GM18511 (cell line): ENCODE results near the gene ZSCAN5B.
A peak's percentile ranks its signal among the peaks of the same experiment; 100 is the strongest.

ENCODE experiments used
- ATAC-seq: cut with Tn5 transposase; IDR thresholded peaks from one replicate; pipeline ENCODE4 v1.9.1; 2021; ENCODE audit warnings: mild to moderate bottlenecking, moderate library complexity; ENCODE audit not compliant: unreplicated experiment

Gene ZSCAN5B

DNA sequence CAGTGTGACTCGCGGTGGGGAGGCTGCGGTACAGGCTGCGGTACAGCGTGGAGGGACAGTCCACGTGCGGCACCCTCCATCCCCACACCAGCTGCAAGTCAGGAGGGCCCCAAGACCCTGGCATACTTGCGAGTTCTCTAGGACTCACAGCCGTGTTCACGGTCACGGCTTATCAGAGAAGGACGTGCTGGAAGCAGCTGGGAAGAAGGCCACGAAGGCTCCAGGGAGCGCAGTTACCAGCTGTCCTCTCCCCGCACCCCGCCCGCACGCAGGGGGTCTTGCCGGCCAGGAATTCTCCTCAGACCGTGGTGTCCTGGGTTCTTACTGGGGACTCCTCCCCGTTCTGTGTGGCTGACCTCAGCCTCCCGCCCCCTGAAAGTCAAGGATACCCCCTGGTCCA is 50.3 kb downstream of the ZSCAN5B start:
- no peak for ATAC-seq

DNA sequence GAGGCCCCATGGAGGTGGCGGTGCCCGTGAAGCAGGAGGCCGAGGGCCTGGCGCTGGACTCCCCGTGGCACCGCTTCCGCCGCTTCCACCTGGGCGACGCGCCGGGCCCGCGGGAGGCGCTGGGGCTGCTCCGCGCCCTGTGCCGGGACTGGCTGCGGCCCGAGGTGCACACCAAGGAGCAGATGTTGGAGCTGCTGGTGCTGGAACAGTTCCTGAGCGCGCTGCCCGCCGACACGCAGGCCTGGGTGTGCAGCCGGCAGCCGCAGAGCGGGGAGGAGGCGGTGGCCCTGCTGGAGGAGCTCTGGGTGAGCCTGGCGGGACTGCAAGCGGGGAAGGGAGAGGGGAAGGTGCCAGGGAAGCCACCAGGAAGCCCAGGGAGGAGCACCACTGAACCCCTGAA is 50.7 kb downstream of the ZSCAN5B start:
- ATAC-seq = no peak

DNA sequence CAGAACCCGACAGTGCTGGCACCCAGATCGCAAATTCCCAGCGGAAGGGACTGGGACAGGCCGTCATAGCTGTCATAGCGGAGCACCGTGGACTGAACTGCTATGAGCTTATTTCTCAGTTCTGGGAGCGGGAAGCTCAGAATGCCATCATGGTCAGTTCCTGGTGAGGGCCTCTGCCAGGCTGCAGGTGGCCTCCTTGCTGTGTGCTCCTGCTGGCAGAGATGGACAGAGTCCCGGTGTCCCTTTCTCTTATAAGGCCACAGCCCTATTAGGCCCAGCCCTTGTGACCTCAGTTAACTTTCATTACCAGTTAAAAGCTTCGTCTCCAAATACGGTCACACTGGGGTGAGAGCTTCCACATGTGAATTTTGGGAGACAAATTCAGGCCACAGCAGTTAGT is 51.9 kb downstream of the ZSCAN5B start:
- ATAC-seq = no peak

DNA sequence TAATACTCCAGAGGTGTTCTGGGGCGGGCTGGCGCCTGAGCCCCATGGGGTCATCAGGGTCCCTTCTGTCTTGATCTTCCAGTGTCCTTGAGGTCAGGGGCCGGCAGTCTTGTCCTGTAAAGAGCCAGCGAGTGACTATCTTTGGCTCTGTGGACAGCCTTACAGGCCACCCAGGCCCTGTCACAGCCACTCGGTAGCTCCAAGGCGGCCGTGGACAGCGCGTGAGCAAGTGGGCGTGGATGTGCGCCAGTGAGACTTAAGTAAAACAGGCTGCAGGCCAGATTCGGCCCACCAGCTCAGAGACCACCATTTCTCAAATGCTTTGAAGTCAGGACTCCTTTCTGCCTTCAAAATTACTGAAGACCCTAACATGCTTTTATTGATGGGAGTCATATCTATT is 52.8 kb downstream of the ZSCAN5B start:
- ATAC-seq = no peak

DNA sequence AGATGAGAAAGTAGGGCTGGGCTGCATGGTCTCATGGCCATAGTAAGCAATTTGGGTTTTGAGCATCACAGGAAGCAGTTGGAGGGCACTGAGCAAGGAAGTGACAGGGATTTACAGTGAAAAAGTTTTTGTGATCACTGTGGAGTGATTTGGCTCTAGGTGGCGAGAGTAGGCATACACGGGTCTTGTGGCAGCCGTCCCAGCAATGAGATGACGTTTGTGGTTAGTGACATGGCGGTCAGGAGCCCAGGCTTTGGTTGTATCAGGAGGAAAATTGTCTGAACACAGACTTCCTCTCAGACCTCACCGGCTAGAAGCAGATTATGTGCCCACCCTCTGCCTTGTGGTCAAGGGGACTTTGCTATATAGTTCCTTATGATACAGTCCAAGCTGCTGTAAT is 53.2 kb downstream of the ZSCAN5B start:
- ATAC-seq = no peak

DNA sequence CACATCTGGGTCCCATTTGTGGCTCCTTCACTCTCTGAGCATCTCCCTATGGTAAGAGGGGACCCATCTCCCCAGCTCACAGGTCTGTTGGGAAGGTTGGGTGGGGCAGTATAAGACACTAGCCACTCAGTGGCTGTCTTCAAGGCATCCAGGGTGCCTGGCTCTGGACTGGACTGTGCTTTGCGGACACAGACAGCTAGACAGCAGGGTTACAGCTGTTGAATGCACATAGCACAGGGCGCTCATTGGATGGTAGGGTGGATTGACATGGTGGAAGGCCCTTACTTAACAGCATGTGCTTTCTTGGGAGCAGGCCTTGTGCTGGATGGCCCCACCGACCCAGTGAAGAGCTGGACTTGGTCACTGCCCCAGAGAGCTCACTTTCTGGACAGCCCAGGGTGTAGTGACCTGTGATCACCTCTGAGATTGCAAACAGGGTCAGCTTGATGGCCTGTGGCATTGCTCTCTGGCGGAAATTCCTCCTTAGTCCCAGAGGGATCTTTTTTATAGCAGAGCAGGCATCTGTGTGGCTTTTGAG is 54.6 kb downstream of the ZSCAN5B start:
- no peak for ATAC-seq

DNA sequence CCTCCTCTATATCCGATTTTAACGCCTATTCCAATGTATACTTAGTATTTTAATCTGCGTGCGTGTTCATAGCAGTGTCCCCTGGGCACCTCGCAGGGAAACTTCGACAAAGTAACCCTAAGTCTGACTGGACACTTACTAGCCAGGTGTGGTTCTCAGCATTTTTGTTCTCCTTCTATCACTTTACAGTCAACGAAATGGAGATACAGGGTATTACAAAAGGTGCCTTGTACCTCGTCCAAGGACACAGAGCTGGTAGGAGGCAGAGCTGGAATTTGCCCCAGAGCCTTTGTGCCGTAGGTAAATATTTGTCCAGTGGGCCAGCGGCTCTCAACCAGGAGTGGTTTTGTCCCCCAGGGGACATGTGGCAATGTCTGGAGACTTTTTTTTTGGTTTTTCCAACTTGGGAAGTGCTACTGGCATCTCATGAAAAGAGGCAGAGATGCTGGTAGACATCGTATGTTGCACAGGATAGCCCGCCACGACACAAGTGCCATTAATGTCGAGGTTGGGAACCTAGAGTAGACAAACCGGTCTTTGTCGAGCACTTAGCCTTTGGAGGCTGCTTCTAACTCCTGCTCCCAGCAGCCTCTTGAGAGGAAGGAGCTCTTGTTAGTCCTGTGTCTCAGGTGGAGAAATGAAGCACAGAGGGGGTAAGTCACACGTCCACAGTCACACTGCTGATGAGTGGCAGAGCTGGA is 55.3 kb downstream of the ZSCAN5B start:
- ATAC-seq = no peak

DNA sequence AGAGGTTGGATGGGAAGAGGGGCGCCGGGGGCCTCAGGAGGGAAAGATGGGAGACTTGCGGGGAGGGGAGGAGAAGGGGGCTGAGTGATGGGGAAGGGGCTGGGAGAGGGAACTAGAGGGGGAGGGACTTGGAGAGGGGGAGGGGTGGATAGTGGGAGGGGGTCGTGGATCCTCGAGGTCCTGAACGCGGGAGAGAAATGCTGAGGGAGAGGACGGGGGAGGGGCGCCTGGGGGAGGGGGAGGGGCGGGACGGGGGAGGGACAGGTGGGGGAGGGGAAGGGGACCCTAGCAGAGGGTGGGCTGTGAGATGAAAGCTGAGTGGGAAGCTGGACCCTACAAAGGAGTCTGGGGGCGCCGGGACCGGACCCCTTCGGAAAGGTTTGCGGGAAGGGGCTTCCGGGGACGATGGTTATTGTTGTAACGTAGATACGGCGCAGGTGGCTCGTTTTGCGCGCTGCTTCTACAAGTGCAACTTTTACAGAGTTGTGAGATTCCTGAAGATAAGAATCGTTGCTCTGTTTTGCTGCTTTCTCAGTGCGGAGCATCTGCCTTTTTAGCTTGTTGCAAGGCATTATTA is 56.1 kb downstream of the ZSCAN5B start:
- ATAC-seq = no peak

DNA sequence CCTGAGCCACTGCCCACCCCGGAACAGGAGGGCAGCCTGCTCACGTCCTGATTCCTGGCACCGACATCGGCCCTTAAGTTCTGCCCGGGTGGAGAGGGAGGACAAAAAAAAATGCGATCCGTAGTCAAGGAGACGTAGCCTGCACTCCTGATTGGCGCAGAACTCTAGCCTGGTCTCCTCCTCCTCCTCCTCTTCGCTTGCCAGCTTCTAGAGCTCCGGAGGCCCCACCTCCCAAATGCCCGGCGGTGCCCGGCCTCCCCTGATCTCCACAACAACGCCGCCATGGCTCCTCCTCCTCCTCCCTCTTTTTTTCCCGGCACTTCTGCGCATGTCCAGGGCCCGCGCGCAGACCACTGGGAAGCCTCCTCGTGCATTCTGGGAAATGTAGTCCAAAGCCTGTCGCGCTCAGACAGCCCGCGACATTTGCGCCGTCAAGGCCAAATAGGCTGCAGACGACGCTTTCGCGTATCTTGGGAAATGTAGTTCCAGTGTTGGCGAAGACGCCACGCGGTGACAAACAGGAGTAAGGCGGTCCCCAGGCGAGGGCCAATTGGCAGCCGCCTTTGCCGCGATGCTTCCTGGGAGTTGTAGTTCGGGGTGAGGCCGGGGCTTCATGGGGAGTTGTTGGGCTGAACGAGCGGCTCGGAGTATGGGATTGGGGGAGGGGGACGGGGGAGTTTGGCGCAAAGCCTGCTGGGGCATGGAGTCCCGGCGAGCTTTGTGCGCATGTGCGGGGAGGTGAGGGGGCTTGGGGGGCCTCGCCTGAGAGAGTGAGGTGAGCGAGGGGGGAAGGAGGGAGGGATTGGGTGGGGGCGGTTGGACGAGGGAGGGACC is 56.8 kb downstream of the ZSCAN5B start, which contains the start of gene ZNF444:
TSS of gene ZNF444 (plus strand) at position 705 of the 834 bp plus-strand sequence. CDS start 5,625 bp downstream, outside the sequence.
- ATAC-seq = peak; percentile 93

DNA sequence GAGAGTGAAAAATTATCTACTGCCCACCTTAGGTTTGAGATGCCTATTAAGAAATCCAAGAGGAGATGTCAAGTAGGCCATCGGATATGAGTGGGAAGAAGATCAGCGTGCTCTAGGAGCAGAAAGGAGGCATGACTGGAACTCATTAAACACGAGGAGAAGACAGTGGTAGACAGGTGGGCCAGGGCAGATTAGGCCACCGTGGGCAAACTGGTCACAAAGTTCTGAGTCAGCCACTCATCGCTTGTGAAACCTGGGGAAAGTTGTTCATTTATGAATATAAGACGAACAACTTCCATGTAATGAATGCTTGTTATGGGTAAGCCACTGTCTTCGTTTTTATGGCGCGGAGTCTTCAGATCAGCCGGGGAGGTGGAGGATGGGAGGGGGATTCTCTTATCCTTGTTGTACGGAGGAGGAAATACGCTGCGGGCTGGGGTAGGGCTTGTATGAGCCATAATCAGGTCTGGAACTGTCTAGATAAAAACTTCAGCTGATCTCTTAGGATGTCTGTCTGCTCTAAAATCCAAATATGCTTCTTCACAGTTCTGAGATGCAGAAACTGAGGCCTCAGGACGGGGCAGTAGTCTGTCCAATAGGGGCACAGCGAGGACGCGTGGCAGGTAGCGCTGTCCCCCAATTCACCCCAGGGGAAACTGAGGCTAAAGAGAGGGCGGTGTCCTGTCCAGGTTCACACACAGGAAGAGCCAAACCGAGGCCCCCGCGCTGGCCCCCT is 57.6 kb downstream of the ZSCAN5B start:
- ATAC-seq = no peak
